Epithelial cell of esophagus (primary cell): ENCODE results near the gene SRGAP3.

Experiments used
- DNase-seq: peaks from one replicate; pipeline ENCODE4 v3.0.0; 2010; ENCODE audit warnings: low read depth
- H3K4me3 ChIP-seq: 2 replicates; pipeline ENCODE4 v1.5.1; 2011; ENCODE audit warnings: mild to moderate bottlenecking, low read length, control low read depth
- CTCF ChIP-seq: IDR thresholded peaks from 2 replicates; pipeline ENCODE4 v1.5.1; 2011; ENCODE audit warnings: low read depth, mild to moderate bottlenecking, low read length, control low read depth, inconsistent platforms; ENCODE audit not compliant: insufficient read depth; ENCODE audit errors: missing control alignments

Gene SRGAP3

GRCh38 chr3:9026320-9027045 lies 223.0 kb downstream of the SRGAP3 start:
- no peak for TF ChIP-seq CTCF
- no peak for DNase-seq
- no peak overlapping the region for H3K4me3 ChIP-seq

- no peak for TF ChIP-seq CTCF
- no peak overlapping the region for H3K4me3 ChIP-seq
- DNase-seq: no peak
Measured at GRCh38 chr3:9024341-9024740, 225.1 kb downstream of the SRGAP3 start.

- H3K4me3 ChIP-seq: no peak overlapping the region
- DNase-seq: no peak
- TF ChIP-seq CTCF: no peak
Measured at GRCh38 chr3:9023226-9023590, 226.2 kb downstream of the SRGAP3 start.

- no peak for DNase-seq
- H3K4me3 ChIP-seq: no peak overlapping the region
- TF ChIP-seq CTCF: no peak
Measured at GRCh38 chr3:9022305-9023225, 226.9 kb downstream of the SRGAP3 start.

GRCh38 chr3:9021271-9022009 lies 228.0 kb downstream of the SRGAP3 start:
- no peak for TF ChIP-seq CTCF
- no peak overlapping the region for H3K4me3 ChIP-seq
- DNase-seq: no peak

- TF ChIP-seq CTCF: no peak
Measured at GRCh38 chr3:9020426-9020825, 229.0 kb downstream of the SRGAP3 start.

More at GRCh38 chr3:9020426-9020825, 229.0 kb downstream of the SRGAP3 start:
- H3K4me3 ChIP-seq: no peak overlapping the region
- no peak for DNase-seq
